HL-60 (cell line): ENCODE results near the gene EPB42.

Experiments
- DNase-seq, 2 experiments: peaks; one replicate each; pipeline ENCODE4 v3.0.0-alpha.2; 2010 to 2020; ENCODE audit warnings: low read depth in 1 of 2, low spot score in 1 of 2
- H3K27ac ChIP-seq: fragments of 250-450 bp; sonication (Bioruptor Pico); replicated peaks from 2 replicates; pipeline ENCODE4 v1.5.1; 2020; ENCODE audit warnings: mild to moderate bottlenecking, moderate library complexity
- H3K27me3 ChIP-seq: fragments of 250-450 bp; sonication (Bioruptor Pico); 2 replicates; pipeline ENCODE4 v1.5.1; 2021; ENCODE audit warnings: mild to moderate bottlenecking, moderate library complexity; ENCODE audit not compliant: insufficient read depth, poor library complexity, severe bottlenecking
- H3K4me3 ChIP-seq: replicated peaks from 2 replicates; pipeline ENCODE4 v1.5.1; 2011; ENCODE audit warnings: mild to moderate bottlenecking, control low read depth, low read length; ENCODE audit not compliant: insufficient read depth
- CTCF ChIP-seq: IDR thresholded peaks from one replicate; pipeline ENCODE4 v1.5.1; 2011; ENCODE audit warnings: low read length, control low read depth, inconsistent platforms; ENCODE audit not compliant: insufficient read depth
- GABPA ChIP-seq: IDR thresholded peaks from 2 replicates; pipeline ENCODE4 v1.6.1; 2012; ENCODE audit warnings: low read depth
- POLR2AphosphoS5 ChIP-seq: IDR thresholded peaks from 2 replicates; pipeline ENCODE4 v1.6.1; 2012; ENCODE audit warnings: low read depth
- REST ChIP-seq: IDR thresholded peaks from 2 replicates; pipeline ENCODE4 v1.6.1; 2012; ENCODE audit warnings: low read depth; ENCODE audit not compliant: insufficient replicate concordance
- SPI1 ChIP-seq: IDR thresholded peaks from 2 replicates; pipeline ENCODE4 v1.6.1; 2012; ENCODE audit warnings: low read depth, mild to moderate bottlenecking, borderline replicate concordance

The EPB42 gene

GRCh38 chr15:43255376-43255775 is 34.6 kb upstream of the EPB42 start:
- Histone ChIP-seq H3K27me3 (no peaks in the 10 kb centered on the region), H3K4me3 (no peak overlapping the region), H3K27ac (no peak overlapping the region)
- DNase-seq = no peak
- TF ChIP-seq POLR2AphosphoS5 (no peak), REST (no peak), CTCF (no peak), GABPA (no peak), SPI1 (no peak)

- Histone ChIP-seq H3K27ac (peak overlapping the region; percentile 59), H3K4me3 (no peak overlapping the region), H3K27me3 (no peaks in the 10 kb centered on the region)
- TF ChIP-seq CTCF (no peak), REST (no peak), SPI1 (peak; percentile 11; the same call in 1 of the 2 replicates), GABPA (no peak), POLR2AphosphoS5 (no peak)
- DNase-seq = peak in 1 of 2 experiments; percentile 78
Observed at GRCh38 chr15:43253431-43254403, 32.9 kb upstream of the EPB42 start.

GRCh38 chr15:43251871-43252250 is 31.0 kb upstream of the EPB42 start:
- DNase-seq = no peak
- no peaks in the 10 kb centered on the region for H3K27me3 ChIP-seq
- no peak overlapping the region for H3K4me3 ChIP-seq
- TF ChIP-seq CTCF = no peak
- TF ChIP-seq GABPA = no peak
- TF ChIP-seq POLR2AphosphoS5 = no peak
- no peak for TF ChIP-seq REST
- no peak for TF ChIP-seq SPI1
- H3K27ac ChIP-seq = peak overlapping the region; percentile 87
